Measurements from ENCODE around the gene MAD1L1. TPM values are rescaled to one million over a fixed set of nuclear protein-coding genes. Genes with fewer than 3 reads are reported as not detected.

The MAD1L1 gene
- total and polyA plus RNA-seq, 11 donors = 11.1 to 29.7 (median 20.9) TPM

DNA sequence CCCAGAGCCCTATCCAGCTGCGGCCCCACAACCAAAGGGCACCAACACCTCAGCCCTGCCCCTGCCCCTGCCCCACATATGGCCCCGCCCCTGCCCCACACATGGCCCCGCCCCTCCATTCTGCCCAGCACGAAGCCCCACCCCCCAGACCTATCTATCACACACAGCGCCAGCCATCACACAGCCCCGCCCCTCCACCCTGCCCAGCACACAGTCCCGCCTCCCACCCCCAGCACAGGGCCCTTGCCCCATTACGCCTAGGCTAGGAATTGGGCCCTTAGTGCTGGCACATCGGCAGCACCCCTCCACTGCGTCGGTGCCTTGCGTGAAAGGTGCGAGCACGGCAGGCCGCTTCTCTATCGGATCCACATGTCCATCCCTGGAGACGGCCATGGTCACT is 126.8 kb downstream of the MAD1L1 start:
- no peak for TF ChIP-seq POLR2A (IDR thresholded peaks at IDR 0.05)
- TF ChIP-seq, protein P1, sequence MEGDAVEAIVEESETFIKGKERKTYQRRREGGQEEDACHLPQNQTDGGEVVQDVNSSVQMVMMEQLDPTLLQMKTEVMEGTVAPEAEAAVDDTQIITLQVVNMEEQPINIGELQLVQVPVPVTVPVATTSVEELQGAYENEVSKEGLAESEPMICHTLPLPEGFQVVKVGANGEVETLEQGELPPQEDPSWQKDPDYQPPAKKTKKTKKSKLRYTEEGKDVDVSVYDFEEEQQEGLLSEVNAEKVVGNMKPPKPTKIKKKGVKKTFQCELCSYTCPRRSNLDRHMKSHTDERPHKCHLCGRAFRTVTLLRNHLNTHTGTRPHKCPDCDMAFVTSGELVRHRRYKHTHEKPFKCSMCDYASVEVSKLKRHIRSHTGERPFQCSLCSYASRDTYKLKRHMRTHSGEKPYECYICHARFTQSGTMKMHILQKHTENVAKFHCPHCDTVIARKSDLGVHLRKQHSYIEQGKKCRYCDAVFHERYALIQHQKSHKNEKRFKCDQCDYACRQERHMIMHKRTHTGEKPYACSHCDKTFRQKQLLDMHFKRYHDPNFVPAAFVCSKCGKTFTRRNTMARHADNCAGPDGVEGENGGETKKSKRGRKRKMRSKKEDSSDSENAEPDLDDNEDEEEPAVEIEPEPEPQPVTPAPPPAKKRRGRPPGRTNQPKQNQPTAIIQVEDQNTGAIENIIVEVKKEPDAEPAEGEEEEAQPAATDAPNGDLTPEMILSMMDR (IDR thresholded peaks at IDR 0.05) = no peak
- 85 to 96% (median 88%) methylated on average over 17 of the region's 17 CpGs for WGBS, 4 donors
- no peaks in the 10 kb centered on the region for H3K27me3 ChIP-seq
- H3K4me3 ChIP-seq = no peak overlapping the region
- no peak for DNase-seq
- ATAC-seq = no peak
- H3K27ac ChIP-seq = no peak overlapping the region
- peaks cover 0 to 42% (median 30%) of the 10 kb centered on the region in 12 donors for H3K4me1 ChIP-seq
- peaks cover 0 to 5% (median 0%) of the 10 kb centered on the region in 9 donors for H3K36me3 ChIP-seq
- intact Hi-C loops (cut with DNase I) = loop anchor here in 5 of 10 donors (2.0 to 10.0 kb wide), 4 partner anchors 69 to 521 kb away; no protein-coding TSS in a partner anchor
- H3K9me3 ChIP-seq = no peaks in the 10 kb centered on the region

DNA sequence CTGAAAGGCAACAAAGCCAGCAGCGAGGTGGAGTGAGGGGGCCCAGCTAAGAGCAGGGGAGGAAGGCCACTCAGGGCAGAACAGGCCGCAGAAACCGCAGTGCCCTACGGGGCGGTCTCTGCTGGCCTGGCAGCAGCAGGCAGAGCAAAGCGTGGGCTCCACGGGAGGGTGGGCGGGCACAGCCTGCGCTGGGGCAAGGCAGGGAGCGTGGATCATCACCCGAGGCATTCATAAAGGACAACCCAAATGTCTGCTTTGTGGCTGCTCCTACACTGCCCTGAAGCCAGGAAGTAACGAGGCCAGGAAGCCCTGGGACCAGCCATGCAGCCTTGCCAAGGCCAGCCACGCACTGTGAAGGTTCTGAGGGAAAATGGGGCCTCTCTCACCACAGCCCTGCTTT is 127.5 kb downstream of the MAD1L1 start:
- ATAC-seq (no peak), DNase-seq (no peak)
- peak overlapping the region in 5 of 12 donors; percentile 26 to 69 (median 42) for H3K27ac ChIP-seq
- H3K36me3 ChIP-seq = peaks cover 0 to 5% (median 0%) of the 10 kb centered on the region in 9 donors
- no peaks in the 10 kb centered on the region for H3K27me3 ChIP-seq
- H3K9me3 ChIP-seq = no peaks in the 10 kb centered on the region
- H3K4me1 ChIP-seq = peaks cover 0 to 45% (median 29%) of the 10 kb centered on the region in 12 donors
- 88 to 96% (median 91%) methylated on average over 12 to 13 of the region's 13 CpGs for WGBS, 4 donors
- no peak for TF ChIP-seq POLR2A (IDR thresholded peaks at IDR 0.05)
- TF ChIP-seq, protein P1 (IDR thresholded peaks at IDR 0.05) = no peak
- H3K4me3 ChIP-seq = no peak overlapping the region
- intact Hi-C loops (cut with DNase I) = loop anchor here in 5 of 10 donors (2.0 to 10.0 kb wide), 4 partner anchors 70 to 520 kb away; no protein-coding TSS in a partner anchor

DNA sequence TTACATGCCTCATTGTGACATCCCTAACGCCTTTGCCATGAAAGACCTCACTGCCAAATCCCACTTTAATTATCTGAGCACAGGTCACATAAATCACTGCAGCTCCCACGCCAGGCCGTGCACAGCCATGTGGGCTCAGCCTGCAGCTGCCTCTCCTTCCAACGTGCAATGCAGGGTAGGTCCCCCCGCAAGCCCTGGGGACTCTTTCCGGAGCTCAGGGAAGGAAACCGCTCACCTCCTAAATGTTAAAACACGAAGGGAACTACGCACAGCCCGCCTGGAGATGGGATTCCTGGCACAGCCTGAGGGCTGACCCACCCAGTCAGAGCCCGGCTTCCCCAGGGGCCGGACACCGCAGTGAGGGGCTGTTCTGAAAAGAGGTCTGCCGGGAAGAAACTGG is 128.0 kb downstream of the MAD1L1 start:
- Histone ChIP-seq H3K27ac (peak overlapping the region in 9 of 12 donors; percentile 4 to 69 (median 28)), H3K36me3 (peaks cover 0 to 3% (median 0%) of the 10 kb centered on the region in 9 donors), H3K9me3 (no peaks in the 10 kb centered on the region), H3K4me3 (peak overlapping the region in 2 of 12 donors; percentile 2 to 31), H3K4me1 (peaks cover 0 to 46% (median 28%) of the 10 kb centered on the region in 12 donors), H3K27me3 (no peaks in the 10 kb centered on the region)
- intact Hi-C loops (cut with DNase I) = loop anchor here (1.0 to 10.0 kb wide), 5 partner anchors 70 to 520 kb away; no protein-coding TSS in a partner anchor
- 47 to 77% (median 65%) methylated on average over 14 of the region's 14 CpGs for WGBS, 4 donors
- DNase-seq (no peak), ATAC-seq (peak in 2 of 4 donors; percentile 14 to 47)
- TF ChIP-seq, protein P1 (IDR thresholded peaks at IDR 0.05) = no peak
- TF ChIP-seq POLR2A (IDR thresholded peaks at IDR 0.05) = no peak

DNA sequence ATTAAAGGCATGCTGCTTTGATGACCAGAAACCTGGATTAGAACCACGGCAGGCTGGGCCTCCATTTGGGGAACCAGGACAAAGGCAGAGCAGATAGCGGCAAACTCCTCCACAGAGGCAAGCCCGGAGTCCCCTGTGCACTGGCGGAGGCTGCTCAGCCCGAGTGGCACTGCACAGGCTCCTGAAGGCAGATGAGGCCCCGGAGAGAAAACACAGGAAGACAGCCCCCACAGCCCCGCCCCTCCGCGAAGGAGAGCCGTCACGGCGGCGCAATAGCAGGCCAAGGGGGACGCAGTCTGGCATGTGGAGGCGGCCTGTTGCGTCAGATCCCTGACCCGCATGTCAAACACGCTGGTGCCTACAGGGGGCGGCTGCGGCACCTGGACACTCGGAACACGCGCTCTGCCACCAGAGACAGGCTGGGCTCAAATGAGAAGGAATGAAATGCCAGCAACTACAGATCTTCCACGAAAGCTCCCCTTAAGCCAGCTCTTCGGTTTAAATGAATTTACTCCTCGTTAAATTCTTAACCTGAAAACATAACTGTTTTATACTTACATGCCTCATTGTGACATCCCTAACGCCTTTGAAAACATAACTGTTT is 128.5 kb downstream of the MAD1L1 start:
- no peaks in the 10 kb centered on the region for H3K36me3 ChIP-seq
- H3K4me3 ChIP-seq = peak overlapping the region in 8 of 12 donors; percentile 2 to 31 (median 20)
- TF ChIP-seq POLR2A (IDR thresholded peaks at IDR 0.05) = no peak
- TF ChIP-seq, protein P1 (IDR thresholded peaks at IDR 0.05) = peak; percentile 55 to 86 (median 71)
- WGBS, 4 donors = 14 to 31% (median 23%) methylated on average over 20 to 27 of the region's 27 CpGs
- peak; percentile 88 to 92 (median 89) for DNase-seq
- H3K4me1 ChIP-seq = peaks cover 0 to 49% (median 28%) of the 10 kb centered on the region in 12 donors
- peak overlapping the region in 8 of 12 donors; percentile 4 to 69 (median 38) for H3K27ac ChIP-seq
- peak; percentile 67 to 89 (median 82) for ATAC-seq
- intact Hi-C loops (cut with DNase I) = loop anchor here in 9 of 10 donors (1.0 to 10.0 kb wide), 5 partner anchors 71 to 519 kb away; no protein-coding TSS in a partner anchor
- no peaks in the 10 kb centered on the region for H3K27me3 ChIP-seq
- no peaks in the 10 kb centered on the region for H3K9me3 ChIP-seq
